NCI-H1930 (cell line): Measurements from ENCODE around the gene PER2.
A peak's percentile ranks its signal among the peaks of the same experiment; 100 is the strongest.
"Not testable (repeated sequence)": the region's sequence is repeated elsewhere in the genome, so short reads cannot be mapped to it uniquely, and the experiment has no call there.

Source experiments
- DNase-seq, 2 experiments: peaks; one replicate each; lab custom pipeline; 2025; lab: John Stamatoyannopoulos, UW

Gene PER2

DNA sequence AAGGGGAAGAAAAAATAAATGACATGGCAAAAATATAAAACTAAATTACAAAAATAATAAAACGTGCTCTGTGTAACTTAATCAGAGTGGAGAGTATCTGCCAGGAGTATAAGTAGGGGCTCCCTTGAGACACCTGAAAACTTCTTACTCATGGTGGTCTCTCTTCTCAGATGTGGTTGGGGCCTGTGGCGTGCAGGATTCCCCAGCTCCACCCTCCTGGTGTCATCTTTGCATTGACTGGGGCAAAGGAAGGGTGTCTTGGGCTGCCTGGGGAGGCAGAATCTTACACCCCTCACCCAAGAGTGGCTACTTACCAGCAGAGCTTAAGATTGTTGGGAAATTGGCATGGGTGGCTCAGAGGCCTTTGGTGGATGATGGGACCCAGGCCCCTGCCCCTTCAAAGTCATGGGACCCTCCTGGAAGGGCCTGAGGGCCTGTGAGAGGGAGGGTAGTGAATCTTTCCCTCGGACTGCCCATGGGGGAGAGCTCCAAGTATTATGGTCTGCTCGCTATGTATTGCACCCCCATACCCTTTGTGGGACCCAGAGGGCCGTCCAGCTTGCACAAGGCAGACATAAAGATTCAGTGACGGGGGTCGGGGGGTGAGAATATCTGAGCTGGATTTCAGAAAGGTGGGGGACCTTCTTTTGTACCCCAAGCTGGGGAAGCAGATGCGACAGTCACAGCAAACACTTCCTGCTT lies 25.0 kb upstream of the PER2 start:
- no peak for DNase-seq

DNA sequence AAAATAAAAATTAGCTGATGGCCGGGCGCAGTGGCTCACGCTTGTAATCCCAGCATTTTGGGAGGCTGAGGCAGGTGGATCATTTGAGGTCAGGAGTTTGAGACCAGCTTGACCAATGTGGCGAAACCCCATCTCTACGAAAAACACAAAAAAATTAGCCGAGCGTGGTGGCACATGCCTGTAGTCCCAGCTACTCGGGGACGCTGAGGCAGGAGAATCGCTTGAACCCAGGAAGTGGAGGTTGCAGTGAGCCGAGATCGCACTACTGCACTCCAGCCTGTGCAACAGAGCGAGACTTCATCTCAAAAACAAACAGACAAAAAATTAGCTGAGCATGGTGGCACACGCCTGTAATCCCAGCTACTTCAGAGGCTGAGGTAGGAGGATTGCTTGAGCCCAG lies 22.3 kb upstream of the PER2 start:
- DNase-seq, result not testable (repeated sequence)

DNA sequence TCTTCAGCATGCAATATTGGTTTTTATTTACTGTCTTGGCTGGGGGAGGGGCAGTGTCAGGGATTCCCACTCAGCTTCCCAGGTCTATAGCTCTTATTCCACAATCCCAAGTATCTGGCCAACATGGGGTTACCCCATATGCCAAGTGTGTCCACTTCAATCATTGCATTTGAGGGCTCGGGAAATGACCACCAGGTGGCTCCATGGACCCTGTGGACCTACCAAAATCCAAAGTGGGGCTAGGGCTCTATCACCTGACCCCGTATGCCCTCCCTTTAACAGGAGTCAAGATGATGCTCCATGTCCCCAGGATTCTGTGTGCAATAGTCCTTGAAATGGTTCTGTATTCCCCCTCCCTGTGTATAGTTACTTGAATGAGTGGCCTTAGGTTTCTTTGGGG lies 19.8 kb upstream of the PER2 start:
- DNase-seq, result no peak

DNA sequence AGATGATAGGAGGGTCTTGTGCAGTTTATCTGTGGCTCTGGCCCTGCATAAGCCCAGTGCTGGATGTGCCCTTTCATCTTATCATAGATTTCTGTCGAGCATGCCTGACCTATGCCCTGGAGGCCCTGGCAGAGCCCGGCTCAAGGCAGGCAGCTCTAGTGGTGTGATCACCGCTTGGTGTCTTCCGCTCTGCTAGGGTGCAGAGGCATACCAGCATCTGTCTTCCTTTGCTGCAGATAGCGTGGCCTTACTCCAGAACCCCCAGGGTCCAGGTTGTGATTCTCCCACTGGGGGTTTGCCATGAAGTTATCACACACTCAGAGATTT lies 18.2 kb upstream of the PER2 start:
- no peak for DNase-seq

DNA sequence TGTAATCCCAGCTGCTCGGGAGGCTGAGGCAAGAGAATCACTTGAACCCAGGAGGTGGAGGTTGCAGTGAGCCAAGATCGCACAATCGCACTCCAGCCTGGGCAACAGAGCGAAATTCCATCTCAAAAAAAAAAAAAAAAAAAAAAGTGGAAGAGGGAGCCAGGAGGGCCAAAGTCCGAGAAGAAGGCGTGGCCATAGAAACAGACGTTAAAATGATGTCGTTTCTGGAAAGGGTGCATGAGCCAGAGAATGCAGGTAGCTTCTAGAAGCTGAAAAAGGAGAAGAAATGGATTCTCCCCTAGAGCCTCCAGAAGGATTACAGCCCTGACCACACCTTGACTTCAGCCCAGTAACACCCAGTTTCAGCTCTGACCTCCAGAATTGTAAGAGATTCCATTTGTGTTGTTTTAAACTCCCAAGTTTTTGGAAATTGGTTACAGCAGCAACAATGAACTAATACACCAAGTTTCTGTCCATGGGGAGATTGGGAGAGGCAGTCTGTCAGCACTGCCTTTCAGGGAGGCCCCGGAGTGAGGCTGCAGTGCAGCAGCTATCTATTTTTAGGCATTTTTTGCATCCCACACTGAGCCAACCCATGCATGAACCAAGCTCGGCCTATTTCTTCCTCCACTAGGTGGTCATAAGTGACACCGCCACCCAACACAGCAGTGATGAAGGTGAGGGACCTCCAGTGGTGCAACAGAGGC lies 17.7 kb upstream of the PER2 start:
- DNase-seq, result no peak

DNA sequence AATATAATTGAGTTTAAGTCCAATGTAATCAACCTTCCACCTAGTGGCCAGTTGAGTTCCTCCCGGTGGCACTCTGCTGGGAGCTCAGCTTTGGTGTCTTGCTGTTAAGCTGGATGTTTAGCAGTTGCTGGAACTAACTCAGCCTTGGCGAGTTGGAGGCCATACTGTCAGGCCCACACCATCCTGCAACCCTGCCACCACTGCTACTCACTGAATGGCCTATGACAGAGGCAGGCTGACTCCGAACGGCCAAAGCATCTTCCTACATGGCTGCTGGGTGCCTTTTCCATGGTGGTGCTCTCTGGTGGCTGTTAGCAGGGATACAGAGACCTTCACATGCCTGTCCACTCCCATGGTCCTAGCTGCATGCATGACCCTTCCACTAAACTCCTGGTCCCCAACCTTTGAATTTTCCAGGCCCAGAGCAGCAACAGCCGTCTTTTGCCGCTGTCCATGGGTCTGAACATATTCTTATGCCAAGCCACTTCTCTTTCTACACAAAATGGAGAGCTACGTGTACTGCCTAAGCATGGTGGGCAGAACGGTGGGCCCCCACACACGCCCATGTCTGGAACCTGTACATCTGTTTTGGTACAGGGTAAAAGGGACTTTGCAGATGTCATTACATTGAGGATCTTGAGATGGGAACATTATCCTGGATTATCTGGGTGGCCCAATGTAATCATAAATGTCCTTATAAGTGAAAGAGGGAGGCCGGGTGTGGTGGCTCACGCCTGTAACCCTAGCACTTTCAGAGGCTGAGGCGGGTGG lies 16.9 kb upstream of the PER2 start:
- no peak for DNase-seq

DNA sequence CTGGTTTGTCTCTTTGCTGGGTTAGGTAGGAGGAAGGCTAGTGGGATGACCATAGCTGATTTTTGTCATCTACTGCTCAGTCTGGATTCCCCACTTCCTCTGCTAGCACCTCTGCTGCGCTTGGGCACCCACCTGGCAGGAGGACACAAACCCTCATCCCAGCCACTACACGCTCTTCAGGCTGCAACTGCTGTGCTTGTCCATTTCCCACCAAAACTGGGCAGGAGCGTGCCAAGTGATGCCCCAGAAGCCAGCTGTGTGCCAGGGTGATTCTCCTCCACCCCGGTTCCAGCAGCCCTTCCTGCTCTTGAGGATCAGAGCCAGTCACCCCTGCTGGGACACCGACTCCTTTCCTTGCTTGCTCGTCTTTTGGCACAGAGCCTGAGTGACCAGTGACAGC lies 15.7 kb upstream of the PER2 start:
- no peak for DNase-seq

DNA sequence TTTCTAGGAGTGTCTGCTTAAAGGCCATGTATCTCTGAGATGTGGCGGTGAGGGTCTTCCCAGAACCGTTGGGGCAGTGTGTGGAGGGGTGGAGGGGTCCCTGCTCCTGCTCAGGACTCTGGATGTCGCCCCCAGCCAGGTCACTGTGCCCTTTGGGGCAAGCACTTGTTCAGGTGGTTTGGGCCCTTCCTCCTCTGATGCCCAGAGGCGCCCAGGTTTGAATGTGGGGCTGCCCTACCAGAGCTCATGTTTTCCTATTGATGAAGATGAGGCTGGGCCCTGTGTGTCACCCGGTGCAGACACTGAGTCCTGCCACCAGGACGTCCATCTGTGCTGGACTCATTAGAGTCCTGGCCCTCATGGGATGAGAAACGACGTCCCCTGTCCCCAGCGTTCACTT lies 14.3 kb upstream of the PER2 start:
- DNase-seq, result no peak

DNA sequence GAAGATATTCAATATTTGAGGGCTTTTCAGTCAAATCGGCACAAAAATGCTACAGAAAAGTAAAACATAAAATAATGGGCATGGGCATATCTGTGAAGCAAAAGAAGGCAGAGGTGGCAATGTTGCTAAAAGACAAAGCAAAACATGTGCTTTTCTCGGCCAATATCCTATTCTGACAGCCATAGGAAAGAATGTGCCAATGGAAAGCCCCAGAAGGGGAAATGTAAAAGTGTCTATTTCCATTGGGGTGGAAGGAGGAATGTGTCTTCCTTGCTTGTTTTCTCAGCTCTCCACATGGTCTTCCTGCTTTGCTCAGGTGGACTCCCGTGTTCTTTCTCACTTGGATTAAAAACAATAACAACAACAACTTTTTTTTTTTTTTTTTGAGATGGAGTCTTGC lies 13.7 kb upstream of the PER2 start:
- DNase-seq, result no peak

DNA sequence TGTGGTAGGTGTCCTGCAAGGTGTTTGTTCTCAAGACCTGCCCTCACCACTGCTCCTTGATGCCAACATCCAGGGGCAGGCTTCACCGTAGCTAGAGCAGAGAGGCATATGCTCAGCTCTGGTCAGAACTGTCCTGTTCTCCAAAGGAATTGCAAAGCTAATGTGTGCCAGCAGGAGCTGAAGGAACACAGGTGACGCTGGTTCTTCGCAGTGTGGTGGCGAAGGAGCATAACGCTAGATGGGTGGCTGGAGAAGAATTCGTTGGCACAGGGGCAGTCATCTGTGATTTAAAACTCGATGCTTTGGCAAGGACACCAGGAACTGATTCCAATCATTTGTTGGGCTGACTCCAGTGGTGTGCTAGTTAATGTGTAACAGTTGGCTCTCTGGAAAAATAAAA lies 11.4 kb upstream of the PER2 start:
- no peak for DNase-seq

DNA sequence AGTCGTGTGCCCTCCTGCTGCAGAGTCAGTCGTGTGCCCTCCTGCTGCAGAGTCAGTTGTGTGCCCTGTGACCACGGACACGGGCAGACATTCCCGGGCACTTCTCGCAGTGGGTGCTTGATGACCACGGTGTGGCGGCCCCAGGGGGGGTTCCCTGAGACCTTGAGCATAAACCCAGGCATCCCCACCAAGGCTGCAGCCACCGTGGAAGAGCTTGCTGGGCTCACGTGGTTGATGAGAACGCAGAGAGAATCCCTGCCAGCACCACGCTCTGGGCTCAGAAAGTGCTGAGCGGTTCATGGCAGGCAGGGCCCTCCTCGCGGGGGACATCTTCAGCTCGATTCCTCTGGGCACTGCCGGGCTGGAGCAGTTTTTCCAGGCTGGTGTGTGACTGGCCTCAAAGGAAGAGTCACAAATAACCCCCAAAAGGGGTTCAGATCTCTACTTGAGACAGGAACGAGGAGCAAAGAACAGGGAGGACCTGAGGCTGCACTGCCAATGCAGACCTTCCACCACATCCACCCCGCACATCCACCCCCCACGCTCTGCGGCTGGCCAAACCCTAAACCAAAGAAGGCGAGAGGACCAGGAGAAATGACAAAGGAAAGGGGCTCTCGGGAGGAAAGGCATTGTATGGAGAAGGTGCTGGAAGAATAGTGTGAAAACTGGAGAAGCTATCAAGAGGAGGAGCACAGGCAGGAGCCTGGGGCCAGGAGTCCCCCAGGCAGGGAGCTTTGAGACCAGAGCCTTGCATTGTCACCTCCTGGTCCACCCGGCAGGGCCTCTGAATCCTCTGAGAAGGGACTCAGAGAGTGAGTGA lies 8.4 kb upstream of the PER2 start:
- DNase-seq, result no peak

DNA sequence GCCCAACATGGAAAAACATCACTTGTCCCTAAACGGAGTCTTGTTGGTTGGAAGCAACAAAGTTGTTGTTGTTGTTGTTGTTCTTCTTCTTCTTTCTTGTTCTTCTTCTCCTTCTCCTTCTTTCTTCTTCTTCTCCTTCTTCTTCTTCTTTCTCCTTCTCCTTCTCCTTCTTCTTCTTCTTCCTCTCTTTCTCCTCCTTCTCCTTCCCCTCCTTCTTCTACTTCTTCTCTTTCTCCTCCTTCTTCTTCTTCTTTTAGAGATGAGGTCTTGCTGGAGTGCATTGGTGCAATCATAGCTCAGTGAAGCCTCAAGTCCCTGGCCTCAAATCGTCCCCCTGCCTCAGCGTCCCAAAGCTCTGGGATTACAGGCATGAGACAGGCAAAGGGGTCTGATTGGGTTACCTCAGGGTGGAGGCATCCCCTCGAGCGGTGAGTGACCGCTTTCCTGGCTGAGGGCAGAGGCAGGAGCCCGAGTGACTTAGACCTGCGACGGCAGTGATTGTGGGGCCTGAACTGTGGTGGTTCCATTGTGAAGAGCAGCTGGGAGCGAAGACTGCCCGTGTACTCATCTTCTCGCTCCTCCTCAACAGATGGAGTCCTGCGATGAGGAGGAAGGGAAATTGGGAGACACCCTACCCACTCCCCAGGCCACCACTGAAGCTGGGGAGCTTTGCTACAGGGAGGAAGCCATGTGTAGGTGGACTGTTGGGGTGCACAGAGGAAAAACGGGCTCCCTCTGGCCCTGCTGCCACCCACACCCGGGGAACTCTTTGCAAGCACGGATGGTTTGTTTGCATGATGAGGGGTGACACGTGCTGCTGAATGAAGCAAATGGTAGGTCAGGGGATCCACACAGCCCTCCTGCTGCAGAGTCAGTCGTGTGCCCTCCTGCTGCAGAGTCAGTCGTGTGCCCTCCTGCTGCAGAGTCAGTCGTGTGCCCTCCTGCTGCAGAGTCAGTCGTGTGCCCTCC lies 7.0 kb upstream of the PER2 start:
- no peak for DNase-seq

DNA sequence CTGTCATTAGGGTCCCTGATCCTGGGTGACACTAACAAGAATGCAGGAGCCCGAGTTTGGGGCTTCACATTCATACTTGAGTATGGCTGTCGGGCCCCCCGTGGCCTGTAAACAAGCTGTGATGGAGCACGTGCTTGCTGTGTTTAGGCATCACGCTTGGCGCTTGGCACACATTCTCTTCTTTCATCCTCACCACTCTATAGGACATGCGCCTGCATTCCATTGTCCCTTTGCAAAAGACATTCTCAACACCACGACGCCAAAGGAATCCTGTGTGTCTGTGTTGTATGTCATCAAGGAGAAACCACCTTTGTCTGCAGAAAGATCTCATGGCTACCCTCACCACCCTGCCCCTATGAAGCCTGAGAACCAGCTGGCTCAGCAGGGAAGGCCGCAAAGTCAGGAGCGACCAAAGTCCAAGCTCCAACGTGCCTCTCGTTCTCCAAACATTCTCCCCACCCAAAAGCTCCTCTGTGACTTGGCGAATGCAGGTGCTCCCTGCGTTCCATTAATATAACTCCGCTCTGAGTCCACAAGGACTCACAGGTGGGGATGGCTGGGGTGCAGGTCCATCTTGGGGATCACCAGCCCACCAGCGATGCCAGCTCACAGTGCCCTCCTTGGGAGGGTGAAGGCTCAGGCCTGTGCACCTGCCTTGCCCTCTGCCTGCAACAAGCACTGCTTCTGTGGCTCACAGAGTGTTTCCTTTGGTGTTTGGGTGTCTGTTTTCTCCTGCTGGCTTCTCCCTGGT lies 6.2 kb upstream of the PER2 start:
- no peak for DNase-seq

DNA sequence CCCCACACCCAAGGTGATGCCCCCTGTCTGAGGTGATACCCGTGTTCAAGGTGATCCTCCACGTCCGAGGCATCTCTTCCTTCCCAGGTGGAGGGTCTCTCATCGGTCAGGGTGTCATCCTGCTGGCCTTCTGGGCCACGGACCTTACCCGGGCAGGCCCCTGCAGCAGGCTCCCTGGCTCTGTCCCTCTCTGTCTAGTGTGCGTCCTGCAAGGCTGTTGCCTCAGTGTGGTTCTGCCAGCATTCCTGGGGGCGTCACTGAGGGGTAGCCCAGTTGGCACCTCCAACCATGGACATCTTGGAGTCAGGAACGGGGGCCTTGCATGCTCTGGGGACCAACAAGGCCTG lies 5.6 kb upstream of the PER2 start:
- DNase-seq, result no peak

DNA sequence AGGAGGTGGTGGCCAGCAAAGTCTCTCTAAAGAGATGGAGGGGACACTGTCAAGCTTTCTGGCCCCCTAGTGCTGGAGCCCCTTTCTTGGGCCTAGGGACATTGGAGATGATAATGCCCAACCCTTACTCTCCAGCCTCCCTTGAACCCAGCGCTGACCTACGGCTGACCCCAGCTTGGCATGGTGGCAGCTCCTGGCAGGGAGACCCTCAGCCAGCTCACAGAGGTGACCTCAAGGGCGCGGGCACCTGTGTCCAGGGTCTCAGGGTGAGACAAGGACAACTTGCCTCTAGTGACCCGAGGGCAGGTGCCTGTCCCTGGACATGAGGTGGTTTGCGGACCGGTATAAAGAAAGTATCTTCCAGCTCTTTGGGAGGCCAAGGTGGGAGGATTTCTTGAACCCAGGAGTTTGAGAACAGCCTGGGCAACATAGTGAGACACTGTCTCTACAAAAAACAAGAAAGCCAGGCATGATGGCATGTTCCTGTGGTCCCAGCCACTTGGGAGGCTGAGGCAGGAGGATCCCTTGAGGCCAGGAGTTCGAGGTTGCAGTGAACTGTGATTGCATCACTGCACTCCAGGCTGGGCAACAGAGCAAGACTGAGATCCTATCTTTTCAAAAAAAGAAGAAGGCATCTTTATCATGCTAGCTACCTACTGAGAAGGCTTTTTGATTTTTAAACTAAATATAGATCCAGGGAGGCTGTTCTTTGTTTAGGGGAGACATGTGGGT lies 3.3 kb upstream of the PER2 start:
- no peak for DNase-seq

DNA sequence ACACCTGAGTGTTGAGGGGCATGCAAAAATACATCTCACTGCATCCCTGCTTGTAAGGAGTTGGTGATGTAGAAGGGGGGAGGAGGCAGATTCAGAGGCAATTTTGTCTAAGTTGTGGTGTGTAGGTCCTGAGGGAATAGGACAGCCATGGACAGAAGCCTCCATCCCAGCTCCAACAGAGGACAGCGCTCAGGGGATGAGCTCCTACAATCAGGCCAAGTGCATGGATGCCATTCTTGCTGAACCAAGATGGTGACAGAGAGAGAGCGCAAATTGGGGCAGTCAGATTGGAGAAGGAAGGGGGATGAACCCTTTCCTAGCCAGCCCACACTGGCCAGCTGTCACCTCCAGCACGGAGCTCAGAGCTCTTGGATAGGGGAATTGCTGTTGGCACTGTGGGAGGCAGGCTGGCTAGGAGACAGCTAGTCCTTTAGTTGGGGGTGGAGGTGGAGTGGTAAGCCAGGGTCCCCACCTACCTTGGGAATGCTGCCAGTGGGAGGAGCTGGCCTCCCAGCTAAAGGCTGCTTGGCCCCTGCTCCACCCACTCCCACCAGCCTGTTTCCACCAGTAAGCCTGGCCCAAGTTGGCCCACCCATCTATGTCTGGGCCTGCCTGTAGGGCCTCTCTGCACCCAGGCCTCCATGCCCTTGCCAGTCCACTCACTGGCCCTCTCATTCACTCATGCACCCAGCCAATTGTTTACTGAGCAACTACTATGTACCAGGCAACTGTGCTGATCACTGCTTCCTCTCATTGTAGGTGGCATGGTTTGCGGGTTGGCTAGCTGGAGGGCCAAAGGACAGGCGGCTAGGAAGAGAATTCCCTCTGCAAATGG lies 2.5 kb upstream of the PER2 start:
- no peak for DNase-seq

DNA sequence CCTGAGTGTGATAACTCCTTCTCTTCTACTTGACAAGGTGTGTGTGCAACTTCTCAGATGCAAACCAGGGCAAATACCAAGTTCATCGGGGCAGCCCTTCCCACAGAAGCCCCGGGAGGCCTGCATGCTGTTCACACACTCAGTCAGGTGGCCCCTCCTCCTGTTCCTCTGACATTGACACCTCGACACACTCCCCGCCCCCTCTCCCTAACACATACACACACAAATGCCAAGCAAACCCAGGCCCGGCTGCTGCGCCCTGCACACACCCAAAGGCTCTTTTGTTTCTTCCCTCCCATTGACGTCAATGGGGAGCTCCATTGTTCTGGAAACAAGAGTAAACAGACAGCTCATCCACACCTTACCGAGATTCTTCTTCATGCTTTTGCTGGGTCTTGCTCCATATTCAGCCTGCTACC lies 1.7 kb upstream of the PER2 start:
- peak; percentile 38 to 62 for DNase-seq

DNA sequence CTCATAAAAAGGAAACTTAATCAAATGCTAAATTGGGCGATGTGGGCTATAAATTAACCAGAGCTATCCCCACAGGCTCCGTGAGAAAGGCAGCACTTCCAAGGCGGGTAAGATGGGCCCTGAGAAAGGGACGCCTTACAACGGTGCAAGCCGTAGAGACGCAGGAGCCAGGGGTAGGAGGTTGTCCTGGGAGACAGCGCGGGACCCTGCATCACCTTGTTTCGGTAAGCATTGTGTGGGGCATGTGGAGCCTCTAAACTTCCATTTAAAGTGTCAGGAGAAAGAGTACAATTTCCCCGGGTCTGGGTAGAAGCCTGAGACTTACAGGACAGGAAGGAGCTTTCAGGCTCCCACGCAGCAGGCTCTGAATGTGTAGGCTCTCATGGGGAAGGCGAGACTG lies 1.2 kb upstream of the PER2 start:
- no peak for DNase-seq
